Right lobe of liver (tissue), 6 donors: ENCODE measurements around the gene ASXL1. TPM values are rescaled to one million over a fixed set of nuclear protein-coding genes. Genes with fewer than 3 reads are reported as not detected.

Experiments used
- ATAC-seq, 4 donors: fragments of 200-7000 bp; cut with Tn5 transposase; one replicate each; pipeline ENCODE4 v1.9.1; 2020; ENCODE audit warnings: mild to moderate bottlenecking in 4 of 4, moderate library complexity in 4 of 4
- DNase-seq, 3 donors: peaks; one replicate each; pipeline ENCODE4 v3.0.0-alpha.2; 2020
- H3K27ac ChIP-seq, 3 donors: fragments of 200-600 bp; one replicate each; pipeline ENCODE4 v1.8.0; 2022
- H3K27me3 ChIP-seq, 2 donors: fragments of 200-600 bp; one replicate each; pipeline ENCODE4 v1.8.0; 2022
- H3K36me3 ChIP-seq, 4 donors: fragments of 200-600 bp; sonication (generic) in 1 of 4; one replicate each; pipeline versions ENCODE4 v1.5.1 to v1.8.0; 2017 to 2022; ENCODE audit warnings: control low read depth in 1 of 4
- H3K4me1 ChIP-seq, 4 donors: fragments of 200-600 bp; sonication (generic) in 1 of 4; one replicate each; pipeline versions ENCODE4 v1.5.1 to v1.8.0; 2017 to 2022; ENCODE audit warnings: control low read depth in 1 of 4
- H3K4me3 ChIP-seq, 3 donors: fragments of 200-600 bp; one replicate each; pipeline ENCODE4 v1.8.0; 2022
- H3K9me3 ChIP-seq, 4 donors: fragments of 200-600 bp; sonication (generic) in 1 of 4; one replicate each; pipeline versions ENCODE4 v1.5.1 to v1.8.0; 2017 to 2022; ENCODE audit warnings: control low read depth in 1 of 4
- POLR2A ChIP-seq: fragments of 450-650 bp; IDR thresholded peaks from one replicate; pipeline ENCODE4 v1.6.1; 2017; ENCODE audit warnings: antibody characterized with exemption, mild to moderate bottlenecking
- WGBS: methylation state at CpG from one replicate; pipeline ENCODE4 v1.1.6; 2018; ENCODE audit warnings: low coverage, low lambda C conversion rate; ENCODE audit not compliant: insufficient coverage; ENCODE audit errors: missing lambda C conversion rate; 5-methylcytosine and 5-hydroxymethylcytosine counted together
- intact Hi-C, 2 donors: fragments of 100-400 bp; cut with DNase I; formaldehyde crosslinking; loops; one replicate each; pipeline versions ENCODE4 v1.11.2 to v1.14.1; 2022
- total RNA-seq, 6 experiments: library from RNA; depleted of rRNA in 2 of 6; stranded (reverse); fragments of >200 nt in 2 of 6; fragmentation: NEBNext Ultra II Directional in 3 of 6; extraction: Animal tissue kit (Norgen Biotek cat#: 25700) in 3 of 6; gene quantifications; one replicate each; pipeline versions ENCODE4 v1.1.0 to v1.2.4, GENCODE V29; 2016 to 2023
- TF ChIP-seq, protein P1 (sequence below), 4 donors: fragments of 200-600 bp in 3 of 4; fragments of 450-650 bp in 1 of 4; IDR thresholded peaks; one replicate each; pipeline versions ENCODE4 v1.5.1 to v1.8.0; 2016 to 2022; ENCODE audit warnings: antibody characterized with exemption in 4 of 4, mild to moderate bottlenecking in 2 of 4
- donor health status: DM: no; HTN: yes; CAD: no.
- donor health status: DM: no; HTN: no; CAD: no.
- donor health status: DM: no; HTN: no; CAD: no.
- donor health status: DM: no; HTN: yes; CAD: no.
- donor health status: DM: no; HTN: yes; CAD: no.

The ASXL1 gene
- total RNA-seq, 6 experiments from 2014 or later = 18.9 to 41.8 (median 26.0) TPM

DNA sequence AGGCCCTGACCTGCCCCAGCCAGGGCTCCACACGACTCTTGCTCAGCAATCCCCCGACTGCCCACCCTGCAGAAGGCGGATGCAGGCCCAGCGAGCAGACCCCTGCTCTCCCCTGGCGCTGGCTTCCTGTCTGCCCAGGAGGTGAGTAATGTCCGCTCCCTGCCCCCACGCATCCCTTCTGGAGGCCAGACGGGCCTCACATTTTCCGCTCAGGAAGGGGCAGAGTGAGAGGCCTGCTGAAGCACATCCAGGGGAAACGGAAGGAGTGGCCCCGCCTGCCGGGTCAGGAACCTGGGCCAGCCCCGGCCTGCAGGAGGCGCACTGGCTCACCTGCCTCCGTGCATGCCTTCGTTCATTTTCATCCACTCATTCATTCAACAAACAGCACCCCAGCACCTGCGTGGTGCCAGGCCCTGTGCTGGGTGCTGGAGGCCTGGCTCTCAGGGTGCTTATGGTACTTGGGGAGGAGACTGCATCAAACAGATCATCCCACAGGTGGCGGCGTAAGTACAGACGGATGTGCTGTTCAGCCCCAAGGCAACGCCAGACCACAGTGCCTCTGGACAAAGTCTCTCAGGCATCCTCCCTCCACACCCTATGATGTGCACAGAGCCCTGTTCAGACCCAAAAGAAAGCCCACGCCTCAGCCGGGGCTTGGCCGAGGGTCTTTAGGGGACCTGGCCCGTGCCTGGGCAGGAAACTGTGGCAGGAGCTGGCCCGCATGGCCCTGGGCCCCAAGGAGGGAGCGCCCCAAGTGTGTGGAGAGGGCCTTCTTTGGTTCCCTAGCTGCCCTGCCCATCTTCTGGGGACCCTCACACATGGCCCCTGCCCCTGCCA, 112.1 kb downstream of the ASXL1 start:
- Histone ChIP-seq H3K27ac (no peak overlapping the region), H3K27me3 (no peaks in the 10 kb centered on the region), H3K4me1 (peaks cover 0 to 50% (median 29%) of the 10 kb centered on the region in 4 donors), H3K4me3 (no peak overlapping the region), H3K9me3 (no peaks in the 10 kb centered on the region), H3K36me3 (no peaks in the 10 kb centered on the region)
- intact Hi-C loops = no loop called here
- WGBS = 53% methylated on average over 6 of the region's 27 CpGs
- ATAC-seq = peak; percentile 6 to 32 (median 20)
- DNase-seq = peak in 2 of 3 donors; percentile 64 to 69
- TF ChIP-seq, protein P1, sequence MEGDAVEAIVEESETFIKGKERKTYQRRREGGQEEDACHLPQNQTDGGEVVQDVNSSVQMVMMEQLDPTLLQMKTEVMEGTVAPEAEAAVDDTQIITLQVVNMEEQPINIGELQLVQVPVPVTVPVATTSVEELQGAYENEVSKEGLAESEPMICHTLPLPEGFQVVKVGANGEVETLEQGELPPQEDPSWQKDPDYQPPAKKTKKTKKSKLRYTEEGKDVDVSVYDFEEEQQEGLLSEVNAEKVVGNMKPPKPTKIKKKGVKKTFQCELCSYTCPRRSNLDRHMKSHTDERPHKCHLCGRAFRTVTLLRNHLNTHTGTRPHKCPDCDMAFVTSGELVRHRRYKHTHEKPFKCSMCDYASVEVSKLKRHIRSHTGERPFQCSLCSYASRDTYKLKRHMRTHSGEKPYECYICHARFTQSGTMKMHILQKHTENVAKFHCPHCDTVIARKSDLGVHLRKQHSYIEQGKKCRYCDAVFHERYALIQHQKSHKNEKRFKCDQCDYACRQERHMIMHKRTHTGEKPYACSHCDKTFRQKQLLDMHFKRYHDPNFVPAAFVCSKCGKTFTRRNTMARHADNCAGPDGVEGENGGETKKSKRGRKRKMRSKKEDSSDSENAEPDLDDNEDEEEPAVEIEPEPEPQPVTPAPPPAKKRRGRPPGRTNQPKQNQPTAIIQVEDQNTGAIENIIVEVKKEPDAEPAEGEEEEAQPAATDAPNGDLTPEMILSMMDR (IDR thresholded peaks at IDR 0.05) = peak; percentile 26 to 40 (median 37)
- no peak for TF ChIP-seq POLR2A

DNA sequence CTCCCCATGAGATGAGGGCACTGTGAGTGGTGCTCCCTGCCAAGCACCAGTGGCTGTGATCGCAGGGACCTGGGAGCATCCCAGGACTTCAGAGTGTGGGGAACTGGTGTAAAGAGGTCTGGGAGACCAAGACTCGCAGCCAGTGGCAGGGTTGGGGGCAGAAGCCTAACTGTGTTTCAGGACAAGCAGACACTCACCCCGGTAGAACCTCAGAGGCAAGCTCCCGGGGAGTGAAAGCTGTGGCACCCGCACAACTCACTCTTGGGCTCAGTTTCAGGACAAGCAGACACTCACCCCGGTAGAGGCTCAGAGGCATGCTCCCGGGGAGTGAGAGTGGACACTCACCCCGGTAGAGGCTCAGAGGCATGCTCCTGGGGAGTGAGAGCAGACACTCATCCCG, 112.8 kb downstream of the ASXL1 start:
- intact Hi-C loops = no loop called here
- Histone ChIP-seq H3K36me3 (no peaks in the 10 kb centered on the region), H3K9me3 (no peaks in the 10 kb centered on the region), H3K4me3 (no peak overlapping the region), H3K27me3 (no peaks in the 10 kb centered on the region), H3K4me1 (peaks cover 0 to 49% (median 28%) of the 10 kb centered on the region in 4 donors), H3K27ac (peak overlapping the region in 1 of 3 donors; percentile 22)
- WGBS = no CpG with 5 or more reads among the region's 9 CpGs
- TF ChIP-seq, protein P1 (IDR thresholded peaks at IDR 0.05) = no peak
- TF ChIP-seq POLR2A = no peak
- no peak for DNase-seq
- ATAC-seq = no peak

DNA sequence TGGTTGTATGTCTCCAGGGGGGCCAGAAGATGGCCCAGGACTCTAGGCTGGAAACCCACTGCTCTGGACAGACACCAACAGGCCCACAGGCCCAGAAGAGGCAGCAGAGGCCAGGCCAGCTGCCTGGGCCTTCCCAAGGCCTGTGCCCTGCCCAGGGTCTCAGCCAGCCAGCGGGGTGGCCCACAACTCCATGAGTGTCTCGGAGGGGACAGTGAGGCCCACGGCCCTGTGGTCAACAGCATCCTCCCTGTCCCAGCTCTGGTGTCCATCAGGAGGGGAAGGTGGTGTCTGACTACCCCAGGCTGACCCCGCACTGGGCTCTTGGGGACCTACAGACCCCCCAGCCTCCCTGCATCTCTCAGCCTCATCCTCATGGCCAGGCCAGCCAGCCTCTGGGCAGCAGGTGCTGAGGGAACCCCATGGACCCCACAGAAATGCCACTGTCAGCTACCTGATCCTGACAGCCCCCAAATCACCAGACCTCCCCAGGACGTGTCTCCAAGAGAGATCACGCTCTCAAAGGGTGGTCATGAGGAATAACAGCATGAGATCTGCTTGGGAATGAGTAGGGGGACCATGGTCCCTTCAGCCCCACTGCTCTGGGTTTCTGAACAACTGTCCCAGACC, 114.6 kb downstream of the ASXL1 start:
- peaks cover 0 to 54% (median 29%) of the 10 kb centered on the region in 4 donors for H3K4me1 ChIP-seq
- H3K4me3 ChIP-seq = peak overlapping the region in 2 of 3 donors; percentile 12 to 36
- no peaks in the 10 kb centered on the region for H3K36me3 ChIP-seq
- no peaks in the 10 kb centered on the region for H3K9me3 ChIP-seq
- intact Hi-C loops = no loop called here
- no peaks in the 10 kb centered on the region for H3K27me3 ChIP-seq
- TF ChIP-seq, protein P1 (IDR thresholded peaks at IDR 0.05) = no peak
- no peak for TF ChIP-seq POLR2A
- peak overlapping the region; percentile 69 to 84 (median 70) for H3K27ac ChIP-seq
- no peak for DNase-seq
- ATAC-seq = no peak
- WGBS = 85% methylated on average over 2 of the region's 6 CpGs

DNA sequence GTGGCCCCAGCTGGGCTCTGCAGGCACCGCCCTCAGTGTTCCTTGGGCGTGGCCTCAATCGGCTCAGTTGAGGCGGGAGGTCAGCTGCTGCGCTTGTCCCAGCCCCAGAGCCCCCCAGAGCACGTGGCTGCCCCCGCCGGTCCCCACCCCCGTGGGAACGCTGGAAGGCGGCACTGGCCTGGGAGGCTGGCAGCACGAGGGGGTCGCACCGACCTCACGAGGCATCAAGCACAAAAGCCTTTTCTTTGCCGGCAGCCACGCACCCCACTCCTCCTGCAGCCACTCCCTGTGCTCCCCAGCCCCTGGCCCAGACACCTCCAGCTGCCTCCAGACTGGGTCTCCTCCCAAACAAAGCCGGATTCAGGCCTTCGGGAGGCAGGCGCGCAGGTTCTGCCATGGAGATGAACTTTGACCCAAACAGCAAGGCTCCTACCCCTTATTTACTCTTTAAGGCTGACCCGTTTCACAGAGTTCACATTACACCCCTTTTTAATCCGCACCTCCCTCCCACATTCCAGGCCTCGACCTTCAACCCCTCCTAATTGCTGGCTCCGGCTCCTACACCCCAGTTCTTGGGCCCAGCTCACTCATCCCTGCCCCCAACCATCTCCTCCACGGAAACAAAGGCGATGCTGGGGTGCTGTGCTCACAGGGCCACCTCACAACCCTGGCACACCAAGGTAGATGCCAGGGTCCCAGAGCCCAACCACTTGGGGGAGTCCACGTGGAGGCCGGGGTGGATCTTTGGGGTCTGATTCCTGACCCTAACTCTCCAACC, 115.3 kb downstream of the ASXL1 start:
- Histone ChIP-seq H3K36me3 (no peaks in the 10 kb centered on the region), H3K27ac (peak overlapping the region; percentile 69 to 84 (median 70)), H3K27me3 (no peaks in the 10 kb centered on the region), H3K4me1 (peaks cover 0 to 57% (median 31%) of the 10 kb centered on the region in 4 donors), H3K4me3 (peak overlapping the region; percentile 1 to 36 (median 12)), H3K9me3 (no peaks in the 10 kb centered on the region)
- TF ChIP-seq POLR2A = no peak
- TF ChIP-seq, protein P1 (IDR thresholded peaks at IDR 0.05) = no peak
- DNase-seq (peak in 2 of 3 donors; percentile 63 to 65), ATAC-seq (peak; percentile 44 to 74 (median 56))
- WGBS = 2% methylated on average over 9 of the region's 29 CpGs
- intact Hi-C loops = no loop called here
